SU-DHL-6 (cell line): ENCODE results near the gene PXDN.

Experiments
- H2AFZ ChIP-seq: fragments of 200-600 bp; sonication (generic); 2 replicates; pipeline ENCODE4 v1.6.1; 2014; ENCODE audit warnings: low read depth, mild to moderate bottlenecking, moderate library complexity, mixed read lengths, antibody characterized with exemption, low read length; ENCODE audit not compliant: severe bottlenecking
- H3F3A ChIP-seq: fragments of 200-600 bp; shearing (Covaris generic); 2 replicates; pipeline ENCODE4 v1.6.0; 2016; ENCODE audit warnings: antibody characterized with exemption, mild to moderate bottlenecking; ENCODE audit not compliant: insufficient read depth
- H3K27ac ChIP-seq: fragments of 200-600 bp; sonication (generic); 2 replicates; pipeline ENCODE4 v1.5.1; 2016; ENCODE audit warnings: low read depth, mild to moderate bottlenecking, low read length, moderate library complexity, mixed read lengths
- H3K27me3 ChIP-seq: fragments of 200-600 bp; sonication (generic), shearing (Covaris generic); 2 replicates; pipeline ENCODE4 v1.6.0; 2014; ENCODE audit warnings: mild to moderate bottlenecking, low read length
- H3K36me3 ChIP-seq: fragments of 200-600 bp; sonication (generic); 2 replicates; pipeline ENCODE4 v1.6.1; 2014; ENCODE audit warnings: mild to moderate bottlenecking, low read length, mixed read lengths
- H3K4me2 ChIP-seq: fragments of 300-600, 200-600 bp; shearing (Covaris generic), sonication (generic); 2 replicates; pipeline ENCODE4 v1.6.0; 2014; ENCODE audit warnings: low read length, low read depth, mild to moderate bottlenecking; ENCODE audit not compliant: poor library complexity, severe bottlenecking
- H3K4me3 ChIP-seq: fragments of 200-600 bp; sonication (generic); 2 replicates; pipeline ENCODE4 v1.5.1; 2014; ENCODE audit warnings: antibody characterized with exemption, low read length, mild to moderate bottlenecking, mixed read lengths; ENCODE audit not compliant: insufficient read depth, poor library complexity, severe bottlenecking
- H3K79me2 ChIP-seq: fragments of 200-600 bp; sonication (generic); 2 replicates; pipeline ENCODE4 v1.6.1; 2014; ENCODE audit warnings: mild to moderate bottlenecking, low read length, moderate library complexity; ENCODE audit not compliant: insufficient read depth
- H3K9ac ChIP-seq: fragments of 200-600 bp; sonication (generic); 2 replicates; pipeline ENCODE4 v1.7.0; 2014; ENCODE audit warnings: mild to moderate bottlenecking, low read length
- H3K9me2 ChIP-seq: fragments of 200-600 bp; sonication (generic); replicated peaks from 2 replicates; pipeline ENCODE4 v1.6.1; 2014; ENCODE audit warnings: low read length; ENCODE audit not compliant: insufficient read depth
- H3K9me3 ChIP-seq: fragments of 200-600 bp; sonication (generic); 2 replicates; pipeline ENCODE4 v1.6.1; 2014; ENCODE audit warnings: low read length, mixed read lengths; ENCODE audit not compliant: insufficient read depth
- H4K20me1 ChIP-seq: fragments of 200-600 bp; sonication (generic); 2 replicates; pipeline ENCODE4 v1.6.1; 2014; ENCODE audit warnings: low read depth, mild to moderate bottlenecking, antibody characterized with exemption, low read length, moderate library complexity, mixed read lengths
- CTCF ChIP-seq: fragments of 200-600 bp; sonication (generic); IDR thresholded peaks from one replicate; pipeline ENCODE4 v1.5.1; 2017; ENCODE audit warnings: antibody characterized with exemption, mild to moderate bottlenecking, low read length, moderate library complexity; ENCODE audit not compliant: insufficient read depth, poor library complexity, severe bottlenecking
- EZH2phosphoT487 ChIP-seq: fragments of 200-600 bp; sonication (generic), shearing (Covaris generic); conservative IDR thresholded peaks from 2 replicates; pipeline ENCODE4 v1.6.1; 2018; ENCODE audit warnings: mild to moderate bottlenecking, antibody characterized with exemption, low read length, moderate library complexity, mixed read lengths

Gene PXDN

GRCh38 chr2:1688161-1688560, 56.2 kb downstream of the PXDN start:
- TF ChIP-seq CTCF, result no peak
- TF ChIP-seq EZH2phosphoT487, result no peak
- Histone ChIP-seq H3K9me2 (no peaks in the 10 kb centered on the region), H2AFZ (no peak overlapping the region), H3K36me3 (no peaks in the 10 kb centered on the region), H3K4me2 (no peak overlapping the region), H3K9me3 (no peaks in the 10 kb centered on the region), H4K20me1 (no peaks in the 10 kb centered on the region), H3F3A (no peaks in the 10 kb centered on the region), H3K27me3 (no peaks in the 10 kb centered on the region), H3K9ac (no peak overlapping the region), H3K27ac (no peak overlapping the region), H3K79me2 (no peaks in the 10 kb centered on the region), H3K4me3 (no peak overlapping the region)

DNA sequence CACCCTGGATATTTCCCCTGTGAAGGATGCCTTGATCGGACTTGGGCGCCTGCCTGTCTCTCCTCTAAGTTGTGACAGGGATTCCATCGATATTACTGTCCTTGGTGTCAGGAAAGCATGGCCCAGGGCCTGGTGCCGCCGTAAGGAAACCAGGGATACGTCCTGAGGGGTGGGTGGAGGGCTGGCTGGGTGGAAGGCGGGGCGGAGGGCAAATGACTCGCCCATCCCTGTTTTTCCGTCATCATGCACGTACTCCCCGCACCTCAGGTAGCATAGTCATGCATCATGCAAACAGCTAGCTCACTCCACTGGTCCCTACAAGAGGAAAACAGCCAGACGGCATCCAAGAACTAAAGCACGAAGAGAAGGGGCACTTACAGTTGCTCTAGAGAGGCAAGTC, 57.1 kb downstream of the PXDN start:
- no peaks in the 10 kb centered on the region for H3K79me2 ChIP-seq
- H3K9me3 ChIP-seq, result no peaks in the 10 kb centered on the region
- H3K27me3 ChIP-seq, result no peaks in the 10 kb centered on the region
- H3K9ac ChIP-seq, result no peak overlapping the region
- H3K4me3 ChIP-seq, result no peak overlapping the region
- no peaks in the 10 kb centered on the region for H3F3A ChIP-seq
- no peak overlapping the region for H2AFZ ChIP-seq
- no peak overlapping the region for H3K4me2 ChIP-seq
- H3K9me2 ChIP-seq, result no peaks in the 10 kb centered on the region
- no peaks in the 10 kb centered on the region for H3K36me3 ChIP-seq
- H3K27ac ChIP-seq, result no peak overlapping the region
- H4K20me1 ChIP-seq, result no peaks in the 10 kb centered on the region
- TF ChIP-seq CTCF, result no peak
- no peak for TF ChIP-seq EZH2phosphoT487

DNA sequence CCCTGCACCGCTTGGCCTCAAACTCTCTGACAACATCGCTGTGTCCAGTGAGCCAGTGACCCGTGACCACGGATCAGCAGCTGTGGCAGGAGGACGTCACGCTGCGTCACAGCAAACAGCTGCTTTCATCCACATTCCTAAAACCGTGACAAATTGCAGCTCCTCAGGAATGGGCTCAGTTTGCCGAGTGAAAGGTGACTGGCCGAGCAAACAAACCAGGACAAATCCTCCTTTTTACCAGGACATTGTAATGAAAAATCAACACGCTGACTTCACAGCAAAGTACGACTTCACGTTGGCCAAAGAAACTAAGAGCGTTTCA, 57.6 kb downstream of the PXDN start:
- H2AFZ ChIP-seq, result no peak overlapping the region
- TF ChIP-seq CTCF, result no peak
- TF ChIP-seq EZH2phosphoT487, result no peak
- no peaks in the 10 kb centered on the region for H3K79me2 ChIP-seq
- no peaks in the 10 kb centered on the region for H4K20me1 ChIP-seq
- no peaks in the 10 kb centered on the region for H3K27me3 ChIP-seq
- no peaks in the 10 kb centered on the region for H3F3A ChIP-seq
- no peaks in the 10 kb centered on the region for H3K36me3 ChIP-seq
- H3K9ac ChIP-seq, result no peak overlapping the region
- H3K4me2 ChIP-seq, result no peak overlapping the region
- no peaks in the 10 kb centered on the region for H3K9me3 ChIP-seq
- H3K4me3 ChIP-seq, result no peak overlapping the region
- no peak overlapping the region for H3K27ac ChIP-seq
- no peaks in the 10 kb centered on the region for H3K9me2 ChIP-seq
